PC-9 (cell line): ENCODE data around the gene APOBEC2. TPM values are rescaled to one million over a fixed set of nuclear protein-coding genes. Genes with fewer than 3 reads are reported as not detected.

ENCODE experiments used
- BruUV-seq: library from RNA; stranded (reverse); fragments of 400-500 nt; replicated peaks from 2 replicates; lab custom pipeline; 2021; lab: Mats Ljungman, UMichigan
- CTCF ChIA-PET: fragments of 300-600 bp; sonication (Branson Sonifier 250); formaldehyde crosslinking; loops from one replicate; lab custom pipeline; 2022; ENCODE audit warnings: antibody characterized with exemption; lab: Charles Lee
- POLR2A ChIA-PET: fragments of 300-600 bp; sonication (Branson Sonifier 250); formaldehyde crosslinking; loops from one replicate; lab custom pipeline; 2022; ENCODE audit warnings: antibody characterized with exemption; ENCODE audit not compliant: unreplicated experiment; lab: Charles Lee
- DNase-seq, 2 experiments: peaks; one replicate each; pipeline versions ENCODE4 v3.0.0 to v3.0.0-alpha.2; 2015 to 2022; ENCODE audit warnings: mixed read lengths in 1 of 2
- H2AFZ ChIP-seq: fragments of 200-600 bp; sonication (generic); 2 replicates; pipeline ENCODE4 v1.8.1; 2017; ENCODE audit warnings: antibody characterized with exemption
- H3F3A ChIP-seq: fragments of 200-600 bp; sonication (generic); 2 replicates; pipeline ENCODE4 v1.8.1; 2017; ENCODE audit warnings: antibody characterized with exemption, mild to moderate bottlenecking, low read depth; ENCODE audit not compliant: insufficient read depth
- H3K27ac ChIP-seq: fragments of 200-600 bp; sonication (generic); 2 replicates; pipeline ENCODE4 v1.6.1; 2016; ENCODE audit warnings: mixed run types
- H3K27me3 ChIP-seq: fragments of 200-600 bp; sonication (generic); 2 replicates; pipeline ENCODE4 v1.6.1; 2016; ENCODE audit warnings: low read depth, mixed run types; ENCODE audit not compliant: insufficient read depth
- H3K36me3 ChIP-seq: fragments of 200-600 bp; sonication (generic); 2 replicates; pipeline ENCODE4 v1.6.1; 2016; ENCODE audit warnings: low read depth, mixed run types
- H3K4me1 ChIP-seq: fragments of 200-600 bp; sonication (generic); replicated peaks from 2 replicates; pipeline ENCODE4 v1.6.1; 2016; ENCODE audit warnings: mixed run types; ENCODE audit not compliant: insufficient read depth
- H3K4me2 ChIP-seq: fragments of 200-600 bp; sonication (generic); 2 replicates; pipeline ENCODE4 v1.6.1; 2017; ENCODE audit warnings: mixed run types
- H3K4me3 ChIP-seq: fragments of 200-600 bp; sonication (generic); 2 replicates; pipeline ENCODE4 v1.6.1; 2016; ENCODE audit warnings: mixed run types
- H3K79me2 ChIP-seq: fragments of 200-600 bp; sonication (generic); 2 replicates; pipeline ENCODE4 v1.6.1; 2017; ENCODE audit warnings: low read depth, mixed run types
- H3K9me2 ChIP-seq: fragments of 200-600 bp; sonication (generic); 2 replicates; pipeline ENCODE4 v1.8.1; 2017; ENCODE audit warnings: mild to moderate bottlenecking; ENCODE audit not compliant: insufficient read depth
- H3K9me3 ChIP-seq: fragments of 200-600 bp; sonication (generic); 2 replicates; pipeline ENCODE4 v1.8.1; 2016; ENCODE audit warnings: low read depth; ENCODE audit not compliant: insufficient read depth
- H4K20me1 ChIP-seq: fragments of 200-600 bp; sonication (generic); 2 replicates; pipeline ENCODE4 v1.8.1; 2017; ENCODE audit not compliant: insufficient read depth
- EZH2 ChIP-seq: fragments of 200-600 bp; sonication (generic); IDR thresholded peaks from 2 replicates; pipeline ENCODE4 v1.8.0; 2017; ENCODE audit warnings: antibody characterized with exemption, low read depth
- intact Hi-C: fragments of 100-400 bp; cut with micrococcal nuclease; formaldehyde crosslinking; loops from one replicate; pipeline ENCODE4 v1.10.0; 2022; ENCODE audit not compliant: unreplicated experiment
- total RNA-seq: library from RNA; stranded (reverse); gene quantifications from 2 replicates; pipeline ENCODE4 v1.2.3, GENCODE V29; 2021
- TF ChIP-seq, protein P1 (sequence below): fragments of 200-600 bp; sonication (generic); conservative IDR thresholded peaks from 2 replicates; pipeline ENCODE4 v1.6.1; 2017; ENCODE audit warnings: mixed run types, antibody characterized with exemption, mild to moderate bottlenecking, moderate library complexity

Gene APOBEC2
- total RNA-seq, 1 experiment from 2014 or later, result not detected

DNA sequence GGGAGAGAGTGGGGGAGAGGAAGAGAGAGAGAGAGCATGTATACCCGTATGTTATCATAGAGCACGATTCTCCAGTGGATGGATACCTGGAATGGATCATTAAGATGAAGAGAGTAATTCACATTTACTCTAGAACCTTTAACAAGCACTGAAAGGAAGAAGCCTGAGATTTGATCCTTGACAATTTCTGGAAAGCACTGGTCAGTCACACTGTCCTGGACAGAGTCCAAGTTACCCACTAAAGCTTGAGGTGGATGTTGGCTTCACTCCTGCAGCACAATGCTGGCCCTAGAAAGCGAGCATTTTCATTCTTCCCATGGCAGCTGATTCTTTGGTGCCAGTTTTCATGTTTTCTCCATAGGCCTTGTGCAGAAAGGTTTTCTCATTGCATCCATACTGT lies 45.4 kb downstream of the APOBEC2 start:
- H4K20me1 ChIP-seq, result peaks cover 10% of the 10 kb centered on the region
- H3K4me2 ChIP-seq, result no peak overlapping the region
- H3K9me2 ChIP-seq, result no peaks in the 10 kb centered on the region
- CTCF ChIA-PET, result no interaction called here
- POLR2A ChIA-PET, result no interaction called here
- peaks cover 4% of the 10 kb centered on the region; the same call in 1 of the 2 replicates for H3F3A ChIP-seq
- peaks cover 51% of the 10 kb centered on the region for H3K36me3 ChIP-seq
- H3K4me3 ChIP-seq, result no peak overlapping the region
- no peak overlapping the region for H3K27ac ChIP-seq
- no peaks in the 10 kb centered on the region for H3K4me1 ChIP-seq
- no peaks in the 10 kb centered on the region for H3K27me3 ChIP-seq
- intact Hi-C loops, result no loop called here
- no peaks in the 10 kb centered on the region for H3K9me3 ChIP-seq
- no peaks in the 10 kb centered on the region for H3K79me2 ChIP-seq
- DNase-seq, result no peak
- no peak overlapping the region for H2AFZ ChIP-seq
- TF ChIP-seq, protein P1, sequence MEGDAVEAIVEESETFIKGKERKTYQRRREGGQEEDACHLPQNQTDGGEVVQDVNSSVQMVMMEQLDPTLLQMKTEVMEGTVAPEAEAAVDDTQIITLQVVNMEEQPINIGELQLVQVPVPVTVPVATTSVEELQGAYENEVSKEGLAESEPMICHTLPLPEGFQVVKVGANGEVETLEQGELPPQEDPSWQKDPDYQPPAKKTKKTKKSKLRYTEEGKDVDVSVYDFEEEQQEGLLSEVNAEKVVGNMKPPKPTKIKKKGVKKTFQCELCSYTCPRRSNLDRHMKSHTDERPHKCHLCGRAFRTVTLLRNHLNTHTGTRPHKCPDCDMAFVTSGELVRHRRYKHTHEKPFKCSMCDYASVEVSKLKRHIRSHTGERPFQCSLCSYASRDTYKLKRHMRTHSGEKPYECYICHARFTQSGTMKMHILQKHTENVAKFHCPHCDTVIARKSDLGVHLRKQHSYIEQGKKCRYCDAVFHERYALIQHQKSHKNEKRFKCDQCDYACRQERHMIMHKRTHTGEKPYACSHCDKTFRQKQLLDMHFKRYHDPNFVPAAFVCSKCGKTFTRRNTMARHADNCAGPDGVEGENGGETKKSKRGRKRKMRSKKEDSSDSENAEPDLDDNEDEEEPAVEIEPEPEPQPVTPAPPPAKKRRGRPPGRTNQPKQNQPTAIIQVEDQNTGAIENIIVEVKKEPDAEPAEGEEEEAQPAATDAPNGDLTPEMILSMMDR, result no peak
- TF ChIP-seq EZH2, result no peak
- no TSS peak for BruUV-seq

DNA sequence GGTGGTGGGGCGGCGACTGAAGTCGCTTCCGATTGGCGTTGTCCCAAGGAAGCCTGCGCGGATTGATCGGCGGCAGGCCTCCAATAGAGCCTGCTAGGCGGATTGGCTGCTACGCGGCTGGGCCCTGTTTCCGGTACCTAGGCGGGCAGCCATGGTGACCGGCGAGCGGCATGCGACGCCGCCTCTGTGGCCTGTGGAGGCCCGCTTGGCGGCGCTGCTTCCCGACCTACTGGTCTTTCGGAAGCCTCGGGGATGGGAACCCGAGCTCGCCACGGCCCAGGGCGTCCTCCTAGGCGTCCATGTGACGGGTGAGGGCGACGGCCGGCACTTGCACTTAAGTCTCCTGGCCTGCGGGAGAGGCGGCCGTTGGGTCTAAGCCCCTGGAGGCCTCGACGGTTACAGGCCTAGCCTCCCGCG lies 47.9 kb downstream of the APOBEC2 start:
- H3K36me3 ChIP-seq, result peaks cover 29% of the 10 kb centered on the region
- intact Hi-C loops, result no loop called here
- CTCF ChIA-PET, result no interaction called here

DNA sequence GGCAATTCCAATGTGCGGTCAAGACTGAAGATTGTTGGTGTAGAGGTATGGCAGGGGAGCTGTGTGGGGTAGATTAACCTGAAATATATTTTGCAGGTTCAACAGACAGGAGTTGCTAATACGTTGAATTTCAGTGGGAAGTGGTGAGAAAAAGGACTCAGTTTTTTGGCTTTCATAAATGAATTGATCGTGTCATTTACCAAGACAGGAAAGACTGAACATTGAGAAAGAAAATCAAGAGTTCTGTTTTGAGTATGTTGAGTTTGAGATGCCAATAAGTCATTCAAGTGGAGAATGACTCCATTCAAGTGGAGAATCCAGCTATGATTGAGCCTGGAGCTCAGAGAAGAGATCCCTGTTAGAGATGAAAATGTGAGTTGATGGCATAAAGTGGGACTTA lies 50.8 kb downstream of the APOBEC2 start:
- H3K27me3 ChIP-seq, result no peaks in the 10 kb centered on the region
- no peak overlapping the region for H3K27ac ChIP-seq
- intact Hi-C loops, result no loop called here
- no peak overlapping the region for H3K4me2 ChIP-seq
- no peaks in the 10 kb centered on the region for H3K4me1 ChIP-seq
- H3K4me3 ChIP-seq, result no peak overlapping the region
- no peaks in the 10 kb centered on the region for H4K20me1 ChIP-seq
- H3K9me2 ChIP-seq, result no peaks in the 10 kb centered on the region
- BruUV-seq, result no TSS peak
- CTCF ChIA-PET, result no interaction called here
- H2AFZ ChIP-seq, result no peak overlapping the region
- H3K79me2 ChIP-seq, result no peaks in the 10 kb centered on the region
- POLR2A ChIA-PET, result interaction anchor here (0.6 kb wide), 1 partner anchor 22 kb away, joined by 3 read pairs; no protein-coding TSS in a partner anchor
- H3K36me3 ChIP-seq, result 0 out of 2 replicates have a peak, but pooled peaks cover 2% of the 10 kb centered on the region
- no peaks in the 10 kb centered on the region for H3K9me3 ChIP-seq
- DNase-seq, result no peak
- TF ChIP-seq, protein P1, result no peak
- TF ChIP-seq EZH2, result no peak
- H3F3A ChIP-seq, result no peaks in the 10 kb centered on the region

More for the DNA sequence above, 47.9 kb downstream of the APOBEC2 start:
- H4K20me1 ChIP-seq, result peaks cover 9% of the 10 kb centered on the region
- H3K9me3 ChIP-seq, result no peaks in the 10 kb centered on the region
- DNase-seq, result no peak
- H3F3A ChIP-seq, result peaks cover 4% of the 10 kb centered on the region; the same call in 1 of the 2 replicates
- no TSS peak for BruUV-seq
- H3K4me3 ChIP-seq, result no peak overlapping the region
- TF ChIP-seq EZH2, result no peak
- TF ChIP-seq, protein P1, result no peak
- no peak overlapping the region for H3K4me2 ChIP-seq
- POLR2A ChIA-PET, result no interaction called here
- H3K4me1 ChIP-seq, result no peaks in the 10 kb centered on the region
- no peak overlapping the region for H3K27ac ChIP-seq
- H2AFZ ChIP-seq, result no peak overlapping the region
- no peaks in the 10 kb centered on the region for H3K9me2 ChIP-seq
- no peaks in the 10 kb centered on the region for H3K79me2 ChIP-seq
- H3K27me3 ChIP-seq, result no peaks in the 10 kb centered on the region
